A549 (cell line): ENCODE measurements around the gene LCP1. TPM values are rescaled to one million over a fixed set of nuclear protein-coding genes. Genes with fewer than 3 reads are reported as not detected.

Experiments used
- ATAC-seq, 2 experiments: fragments of 200-7000 bp in 1 of 2; fragments of >200 bp in 1 of 2; cut with Nextera tagmentation in 1 of 2; cut with Tn5 transposase in 1 of 2; 3 replicates each; pipeline versions ENCODE4 v1.8.0 to v1.9.1; 2018 to 2020; ENCODE audit warnings: mild to moderate bottlenecking in 1 of 2, moderate library complexity in 1 of 2
- CTCF ChIA-PET: fragments of 300-600 bp; sonication (Branson Sonifier 250); formaldehyde crosslinking; extraction: SDS; loops from one replicate; lab custom pipeline; 2021; ENCODE audit warnings: antibody characterized with exemption, inconsistent platforms; lab: Yijun Ruan, JAX
- POLR2A ChIA-PET: fragments of 350-600 bp; formaldehyde crosslinking; extraction: SDS; loops from one replicate; lab custom pipeline; 2021; ENCODE audit warnings: antibody characterized with exemption, inconsistent platforms; lab: Yijun Ruan, JAX
- DNase-seq, 2 experiments: peaks; one replicate each; pipeline versions ENCODE4 v3.0.0 to v3.0.0-alpha.2; 2011 to 2016; ENCODE audit warnings: low read depth in 1 of 2, low spot score in 1 of 2
- FAIRE-seq: peaks from 2 replicates; lab custom pipeline; 2011; peaks lifted over from hg19 to GRCh38; lab: Jason Lieb, UNC
- H3K27ac ChIP-seq, 2 experiments: fragments of >200 bp; sonication (Bioruptor Twin); formaldehyde crosslinking; 3 replicates each; pipeline ENCODE4 v1.5.1; 2016 to 2017
- H3K4me1 ChIP-seq: fragments of >200 bp; sonication (Bioruptor Twin); formaldehyde crosslinking; 3 replicates; pipeline ENCODE4 v1.6.1; 2016
- H3K4me2 ChIP-seq: fragments of >200 bp; sonication (Bioruptor Twin); formaldehyde crosslinking; 3 replicates; pipeline ENCODE4 v1.6.1; 2016
- H3K4me3 ChIP-seq: fragments of >200 bp; sonication (Bioruptor Twin); formaldehyde crosslinking; 3 replicates; pipeline ENCODE4 v1.5.1; 2016
- H3K9me3 ChIP-seq: fragments of >200 bp; sonication (Bioruptor Twin); formaldehyde crosslinking; 3 replicates; pipeline ENCODE4 v1.6.1; 2016
- BCL3 ChIP-seq: fragments of >200 bp; sonication (Bioruptor Twin); formaldehyde crosslinking; IDR thresholded peaks from 3 replicates; pipeline ENCODE4 v1.6.1; 2016
- BHLHE40 ChIP-seq: IDR thresholded peaks from 2 replicates; pipeline ENCODE4 v1.6.1; 2012; ENCODE audit warnings: low read depth, low read length, inconsistent platforms
- CBX2 ChIP-seq: fragments of 200-600 bp; sonication (generic); IDR thresholded peaks from 2 replicates; pipeline ENCODE4 v1.6.1; 2016; ENCODE audit warnings: low read depth, mild to moderate bottlenecking, borderline replicate concordance
- CBX8 ChIP-seq: fragments of 200-600 bp; sonication (generic); IDR thresholded peaks from 2 replicates; pipeline ENCODE4 v1.6.1; 2016
- CTCF ChIP-seq: fragments of >200 bp; sonication (Bioruptor Twin); formaldehyde crosslinking; IDR thresholded peaks from 3 replicates; pipeline ENCODE4 v1.5.1; 2016
- E2F6 ChIP-seq: IDR thresholded peaks from 2 replicates; pipeline ENCODE4 v1.6.1; 2012; ENCODE audit warnings: low read depth, borderline replicate concordance
- EHF ChIP-seq: fragments of 250-450 bp; sonication (Bioruptor Pico); IDR thresholded peaks from 2 replicates; pipeline ENCODE4 v1.5.0; 2020; ENCODE audit warnings: mild to moderate bottlenecking
- EP300 ChIP-seq, 2 experiments: fragments of >200 bp; sonication (Bioruptor Twin); formaldehyde crosslinking; IDR thresholded peaks; 2 replicates in 1 of 2; 3 replicates in 1 of 2; pipeline ENCODE4 v1.6.1; 2016 to 2017
- ESRRA ChIP-seq: fragments of 150-350 bp; IDR thresholded peaks from 2 replicates; pipeline ENCODE4 v1.6.1; 2014; ENCODE audit warnings: mild to moderate bottlenecking, low read length, borderline replicate concordance
- FOSL2 ChIP-seq, 2 experiments: fragments of 450-650 bp in 1 of 2; fragments of >200 bp in 1 of 2; sonication (Bioruptor Twin) in 1 of 2; formaldehyde crosslinking; IDR thresholded peaks; 2 replicates each; pipeline versions ENCODE4 v1.5.0 to v1.6.1; 2016 to 2020; ENCODE audit warnings: mild to moderate bottlenecking in 1 of 2, moderate library complexity in 1 of 2
- FOXS1 ChIP-seq: fragments of 250-450 bp; sonication (Bioruptor Pico); IDR thresholded peaks from 2 replicates; pipeline ENCODE4 v1.5.0; 2020; ENCODE audit warnings: mild to moderate bottlenecking, moderate library complexity
- GATA3 ChIP-seq: IDR thresholded peaks from 2 replicates; pipeline ENCODE4 v1.6.1; 2012; ENCODE audit warnings: borderline replicate concordance
- HDAC2 ChIP-seq: fragments of 200-600 bp; sonication (generic); IDR thresholded peaks from 2 replicates; pipeline ENCODE4 v1.6.1; 2016
- HES2 ChIP-seq: fragments of >200 bp; sonication (Bioruptor Twin); formaldehyde crosslinking; IDR thresholded peaks from 2 replicates; pipeline ENCODE4 v1.6.1; 2016
- HMGXB4 ChIP-seq: fragments of 250-450 bp; sonication (Bioruptor Pico); IDR thresholded peaks from 2 replicates; pipeline ENCODE4 v1.5.0; 2021; ENCODE audit warnings: mild to moderate bottlenecking, moderate library complexity, borderline replicate concordance
- HOXB5 ChIP-seq: fragments of 250-450 bp; sonication (Bioruptor Pico); IDR thresholded peaks from 2 replicates; pipeline ENCODE4 v1.5.0; 2020; ENCODE audit warnings: mild to moderate bottlenecking, moderate library complexity
- JUN ChIP-seq, 2 experiments: fragments of >200 bp; sonication (Bioruptor Twin); formaldehyde crosslinking; IDR thresholded peaks; 2 replicates in 1 of 2; 3 replicates in 1 of 2; pipeline ENCODE4 v1.6.1; 2016 to 2017
- JUNB ChIP-seq: fragments of >200 bp; sonication (Bioruptor Twin); formaldehyde crosslinking; IDR thresholded peaks from 2 replicates; pipeline ENCODE4 v1.6.1; 2016
- KDM5A ChIP-seq: fragments of 200-600 bp; sonication (generic); IDR thresholded peaks from 2 replicates; pipeline ENCODE4 v1.6.1; 2016; ENCODE audit warnings: antibody characterized with exemption, mild to moderate bottlenecking
- MYC ChIP-seq: IDR thresholded peaks from 2 replicates; pipeline ENCODE4 v1.6.1; 2012; ENCODE audit warnings: mild to moderate bottlenecking, inconsistent platforms, low read length, improper control_type of control experiment, borderline replicate concordance
- PBX3 ChIP-seq: IDR thresholded peaks from 2 replicates; pipeline ENCODE4 v1.6.1; 2012
- PHF8 ChIP-seq: fragments of 200-600 bp; sonication (generic); IDR thresholded peaks from 2 replicates; pipeline ENCODE4 v1.6.1; 2016; ENCODE audit warnings: low read depth, mild to moderate bottlenecking, antibody characterized with exemption, moderate library complexity, borderline replicate concordance
- POLR2AphosphoS2 ChIP-seq: conservative IDR thresholded peaks from 2 replicates; pipeline ENCODE4 v1.6.1; 2012; ENCODE audit warnings: low read length, improper control_type of control experiment, inconsistent platforms
- RCOR1 ChIP-seq: fragments of 150-350 bp; IDR thresholded peaks from 2 replicates; pipeline ENCODE4 v1.6.1; 2014; ENCODE audit warnings: antibody characterized with exemption, low read length, low read depth
- RFX5 ChIP-seq: fragments of 450-650 bp; IDR thresholded peaks from 2 replicates; pipeline ENCODE4 v1.7.1; 2014; ENCODE audit warnings: antibody characterized with exemption, mild to moderate bottlenecking, moderate library complexity
- TFCP2L1 ChIP-seq: fragments of 250-450 bp; sonication (Bioruptor Pico); IDR thresholded peaks from 2 replicates; pipeline ENCODE4 v1.5.0; 2021; ENCODE audit warnings: mild to moderate bottlenecking
- TP53 ChIP-seq: fragments of 250-450 bp; sonication (Bioruptor Pico); IDR thresholded peaks from 2 replicates; pipeline ENCODE4 v1.5.0; 2021; ENCODE audit warnings: mild to moderate bottlenecking, moderate library complexity
- ZFP36 ChIP-seq: fragments of 450-650 bp; IDR thresholded peaks from 2 replicates; pipeline ENCODE4 v1.6.1; 2014; ENCODE audit warnings: borderline replicate concordance; ENCODE audit not compliant: partially characterized antibody
- ZNF302 ChIP-seq: fragments of 250-450 bp; sonication (Bioruptor Pico); IDR thresholded peaks from 2 replicates; pipeline ENCODE4 v1.9.0; 2021; ENCODE audit warnings: inconsistent platforms, mild to moderate bottlenecking, moderate library complexity
- ZSCAN20 ChIP-seq: fragments of 250-450 bp; sonication (Bioruptor Pico); IDR thresholded peaks from 2 replicates; pipeline ENCODE4 v1.8.0; 2022; ENCODE audit warnings: mild to moderate bottlenecking, moderate library complexity
- whole genome bisulfite sequencing: methylation state at CpG from one replicate; pipeline ENCODE4 v1.1.6; 2017; ENCODE audit errors: missing lambda C conversion rate; 5-methylcytosine and 5-hydroxymethylcytosine counted together
- polyA plus RNA-seq, 4 experiments: library from polyadenylated mRNA; depleted of rRNA in 3 of 4; stranded (reverse); fragments of >200 nt; fragmentation: RNase III in 1 of 4; extraction: RNeasy Plus Mini Kit Qiagen cat#74134 plus additional on column Dnase treatment in 1 of 4; gene quantifications; 2 replicates in 3 of 4; 3 replicates in 1 of 4; pipeline ENCODE4 v1.2.3, GENCODE V29; 2011 to 2017

Gene LCP1
- polyA plus RNA-seq, 2 of the 4 experiments (the other 2 are of a cell fraction), result 0.09 to 0.19 TPM

GRCh38 chr13:46113596-46113995, 68.4 kb downstream of the LCP1 start:
- H3K4me2 ChIP-seq, result no peak overlapping the region
- no peaks in the 10 kb centered on the region for H3K4me1 ChIP-seq
- ChIA-PET POLR2A (no interaction called here), CTCF (interaction anchor here (0.5 kb wide), 1 partner anchor 309 kb away, joined by 3 read pairs; no protein-coding TSS in a partner anchor)
- ATAC-seq (no peak), FAIRE-seq (no peak), DNase-seq (no peak)
- H3K27ac ChIP-seq, result no peak overlapping the region
- no peak for TF ChIP-seq PBX3
- TF ChIP-seq PHF8, result no peak
- TF ChIP-seq GATA3, result no peak
- H3K9me3 ChIP-seq, result no peaks in the 10 kb centered on the region
- H3K4me3 ChIP-seq, result no peak overlapping the region
- 53% methylated on average over 2 of the region's 2 CpGs for WGBS

GRCh38 chr13:46111151-46111550, 70.8 kb downstream of the LCP1 start:
- FAIRE-seq (no peak), DNase-seq (no peak), ATAC-seq (no peak)
- H3K27ac ChIP-seq, result no peak overlapping the region
- no peaks in the 10 kb centered on the region for H3K9me3 ChIP-seq
- no peak overlapping the region for H3K4me2 ChIP-seq
- no peak overlapping the region for H3K4me3 ChIP-seq
- CTCF ChIA-PET, result no interaction called here
- TF ChIP-seq CTCF (no peak), JUN (IDR thresholded peaks at IDR 0.05) (no peak), HES2 (no peak), E2F6 (no peak), FOSL2 (IDR thresholded peaks at IDR 0.05) (no peak), FOSL2 (CRISPR knock-in tag; IDR thresholded peaks at IDR 0.05) (no peak), PHF8 (no peak), ZSCAN20 (CRISPR knock-in tag) (no peak), ZNF302 (CRISPR knock-in tag) (no peak), CBX2 (no peak), TP53 (CRISPR knock-in tag) (no peak), KDM5A (no peak), POLR2AphosphoS2 (no peak), HMGXB4 (no peak), HOXB5 (no peak), JUNB (no peak)
- H3K4me1 ChIP-seq, result no peaks in the 10 kb centered on the region
- POLR2A ChIA-PET, result no interaction called here

- Histone ChIP-seq H3K4me1 (0 out of 3 replicates have a peak, but pooled peaks cover 6% of the 10 kb centered on the region), H3K27ac (no peak overlapping the region), H3K4me2 (no peak overlapping the region), H3K4me3 (no peak overlapping the region), H3K9me3 (no peaks in the 10 kb centered on the region)
- ATAC-seq, result no peak
- DNase-seq, result no peak
- ChIA-PET POLR2A (no interaction called here), CTCF (interaction anchor here (0.8 kb wide), 1 partner anchor 17 kb away, joined by 4 read pairs; no protein-coding TSS in a partner anchor)
- 49% methylated on average over 4 of the region's 4 CpGs for WGBS
- FAIRE-seq, result no peak
- no peak for TF ChIP-seq EP300 (IDR thresholded peaks at IDR 0.05)
- TF ChIP-seq RCOR1, result no peak
- TF ChIP-seq FOSL2 (IDR thresholded peaks at IDR 0.05), result no peak
- no peak for TF ChIP-seq FOSL2 (CRISPR knock-in tag; IDR thresholded peaks at IDR 0.05)
- TF ChIP-seq HDAC2, result no peak
- TF ChIP-seq ZFP36, result no peak
- TF ChIP-seq BHLHE40, result no peak
- no peak for TF ChIP-seq CBX8
- TF ChIP-seq RFX5, result no peak
- no peak for TF ChIP-seq ESRRA
- no peak for TF ChIP-seq GATA3
- no peak for TF ChIP-seq EHF
- no peak for TF ChIP-seq BCL3
- TF ChIP-seq JUN (IDR thresholded peaks at IDR 0.05), result no peak
- no peak for TF ChIP-seq TFCP2L1 (CRISPR knock-in tag)
- TF ChIP-seq FOXS1 (CRISPR knock-in tag), result no peak
- TF ChIP-seq MYC, result no peak
- no peak for TF ChIP-seq ZSCAN20 (CRISPR knock-in tag)
Measured at GRCh38 chr13:46109451-46109850, 72.5 kb downstream of the LCP1 start.
